ENCODE results near the gene EMC8.
"Not testable (repeated sequence)": the region's sequence is repeated elsewhere in the genome, so short reads cannot be mapped to it uniquely, and the experiment has no call there.

EMC8 gene

GRCh38 chr16:85812031-85812807 is 12.9 kb upstream of the EMC8 start:
- no peak for DNase-seq (ENCODE audit: low read depth)

GRCh38 chr16:85810742-85811115 is 11.4 kb upstream of the EMC8 start:
- no peak for DNase-seq (ENCODE audit: low read depth)

GRCh38 chr16:85810097-85810741 is 10.9 kb upstream of the EMC8 start:
- DNase-seq (ENCODE audit: low read depth), result no peak

- DNase-seq (ENCODE audit: low read depth), result no peak
These were observed 10.3 kb upstream of the EMC8 start for GRCh38 chr16:85809645-85810044.

GRCh38 chr16:85808926-85809325 is 9.6 kb upstream of the EMC8 start:
- no peak for DNase-seq (ENCODE audit: low read depth)

- DNase-seq (ENCODE audit: low read depth), result not testable (repeated sequence)
These were observed 8.8 kb upstream of the EMC8 start for GRCh38 chr16:85808104-85808503.

GRCh38 chr16:85807340-85807739 is 8.0 kb upstream of the EMC8 start:
- not testable (repeated sequence) for DNase-seq (ENCODE audit: low read depth)

- no peak for DNase-seq (ENCODE audit: low read depth)
These were observed 7.2 kb upstream of the EMC8 start for GRCh38 chr16:85806539-85806938.

GRCh38 chr16:85805442-85806045 is 6.2 kb upstream of the EMC8 start:
- DNase-seq (ENCODE audit: low read depth), result no peak

GRCh38 chr16:85803570-85803969 is 4.2 kb upstream of the EMC8 start:
- no peak for DNase-seq (ENCODE audit: low read depth)

GRCh38 chr16:85800321-85800669 is 951 bp upstream of the EMC8 start:
- peak; percentile 18 for DNase-seq (ENCODE audit: low read depth)

GRCh38 chr16:85798901-85799496 is 345 bp downstream of the EMC8 start:
- peak; percentile 13 for DNase-seq (ENCODE audit: low read depth)

- DNase-seq (ENCODE audit: low read depth), result no peak
These were observed 1.0 kb downstream of the EMC8 start for GRCh38 chr16:85798283-85798776.

- DNase-seq (ENCODE audit: low read depth), result no peak
These were observed 2.7 kb downstream of the EMC8 start for GRCh38 chr16:85796599-85796998.

GRCh38 chr16:85796152-85796551 is 3.2 kb downstream of the EMC8 start:
- DNase-seq (ENCODE audit: low read depth), result no peak

GRCh38 chr16:85794696-85795095 is 4.6 kb downstream of the EMC8 start:
- DNase-seq (ENCODE audit: low read depth), result no peak

GRCh38 chr16:85793662-85794298 is 5.6 kb downstream of the EMC8 start:
- no peak for DNase-seq (ENCODE audit: low read depth)

- DNase-seq (ENCODE audit: low read depth), result no peak
These were observed 9.6 kb downstream of the EMC8 start for GRCh38 chr16:85789773-85790172.

- DNase-seq (ENCODE audit: low read depth), result no peak
These were observed 10.5 kb downstream of the EMC8 start for GRCh38 chr16:85788819-85789218.

- no peak for DNase-seq (ENCODE audit: low read depth)
These were observed 13.4 kb downstream of the EMC8 start for GRCh38 chr16:85785927-85786326.

GRCh38 chr16:85784813-85785212 is 14.5 kb downstream of the EMC8 start:
- DNase-seq (ENCODE audit: low read depth), result no peak

- DNase-seq (ENCODE audit: low read depth), result no peak
These were observed 15.9 kb downstream of the EMC8 start for GRCh38 chr16:85783441-85783840.

Data from activated T-helper 9 cell treated with anti-CD3 and anti-CD28 coated beads, Interleukin-2, amount 50 U/mL, for 16 hours (primary cell).